NB4 (cell line): ENCODE results near the gene BOC.

Source experiments
- CTCF ChIP-seq: IDR thresholded peaks from one replicate; pipeline ENCODE4 v1.5.1; 2012; ENCODE audit warnings: low read depth, low read length
- POLR2A ChIP-seq: IDR thresholded peaks from 2 replicates; pipeline ENCODE4 v1.6.1; 2011; ENCODE audit warnings: mild to moderate bottlenecking; ENCODE audit not compliant: insufficient read length; ENCODE audit errors: extremely low read depth

- TF ChIP-seq POLR2A (no peak), CTCF (no peak)
Measured at GRCh38 chr3:113193288-113193687, 18.1 kb upstream of the BOC start.
